A549 (cell line): ENCODE results near the gene LIPA.

Experiments used
- BHLHE40 ChIP-seq: IDR thresholded peaks from 2 replicates; pipeline ENCODE4 v1.6.1; 2012; ENCODE audit warnings: low read depth, low read length, inconsistent platforms
- CBX2 ChIP-seq: fragments of 200-600 bp; sonication (generic); IDR thresholded peaks from 2 replicates; pipeline ENCODE4 v1.6.1; 2016; ENCODE audit warnings: low read depth, mild to moderate bottlenecking, borderline replicate concordance
- CTCF ChIP-seq: fragments of >200 bp; sonication (Bioruptor Twin); formaldehyde crosslinking; IDR thresholded peaks from 3 replicates; pipeline ENCODE4 v1.5.1; 2016
- EP300 ChIP-seq, 2 experiments: fragments of >200 bp; sonication (Bioruptor Twin); formaldehyde crosslinking; IDR thresholded peaks; 2 replicates in 1 of 2; 3 replicates in 1 of 2; pipeline ENCODE4 v1.6.1; 2016 to 2017
- HOXB5 ChIP-seq: fragments of 250-450 bp; sonication (Bioruptor Pico); IDR thresholded peaks from 2 replicates; pipeline ENCODE4 v1.5.0; 2020; ENCODE audit warnings: mild to moderate bottlenecking, moderate library complexity
- POLR2A ChIP-seq: IDR thresholded peaks from 2 replicates; pipeline ENCODE4 v1.6.1; 2012; ENCODE audit warnings: mild to moderate bottlenecking, low read length
- SMC3 ChIP-seq: fragments of >200 bp; sonication (Bioruptor Twin); formaldehyde crosslinking; IDR thresholded peaks from 3 replicates; pipeline ENCODE4 v1.6.1; 2018; ENCODE audit warnings: inconsistent platforms

- TF ChIP-seq CTCF (peak; percentile 84), HOXB5 (no peak), CBX2 (no peak), POLR2A (no peak), SMC3 (peak; percentile 70), EP300 (IDR thresholded peaks at IDR 0.05) (no peak), BHLHE40 (no peak)
Observed at GRCh38 chr10:89217057-89217990, 34.3 kb downstream of the LIPA start.
